Endothelial cell of umbilical vein (primary cell): ENCODE data around the gene IQSEC3. TPM values are rescaled to one million over a fixed set of nuclear protein-coding genes. Genes with fewer than 3 reads are reported as not detected.

Experiments used
- BruUV-seq: library from RNA; stranded (reverse); fragments of 400-500 nt; replicated peaks from 2 replicates; lab custom pipeline; 2021; lab: Mats Ljungman, UMichigan
- CTCF ChIA-PET: fragments of 300-600, 350-600 bp; sonication (Branson Sonifier 250); formaldehyde crosslinking; loops from one replicate; lab custom pipeline; 2021; ENCODE audit warnings: antibody characterized with exemption, inconsistent platforms; lab: Charles Lee
- POLR2A ChIA-PET: fragments of 300-600, 350-600 bp; sonication (Branson Sonifier 250); formaldehyde crosslinking; loops from one replicate; lab custom pipeline; 2021; ENCODE audit warnings: antibody characterized with exemption, inconsistent platforms; lab: Charles Lee
- DNase-seq: peaks from one replicate; pipeline ENCODE4 v3.0.0-alpha.2; 2011; ENCODE audit warnings: low read depth, low spot score
- FAIRE-seq: peaks from 2 replicates; lab custom pipeline; 2011; peaks lifted over from hg19 to GRCh38; lab: Jason Lieb, UNC
- H2AFZ ChIP-seq: 2 replicates; pipeline ENCODE4 v1.6.0; 2012; ENCODE audit warnings: low read depth, low read length, control low read depth, inconsistent platforms
- H3K27ac ChIP-seq: 2 replicates; pipeline ENCODE4 v1.5.1; 2011; ENCODE audit warnings: low read depth, mild to moderate bottlenecking, control low read depth, low read length, moderate library complexity; ENCODE audit not compliant: insufficient read depth
- H3K27me3 ChIP-seq, 2 experiments: 2 replicates each; pipeline versions ENCODE4 v1.6.0 to v1.6.1; 2011; ENCODE audit warnings: low read length in 2 of 2, mixed read lengths in 1 of 2; ENCODE audit not compliant: control insufficient read depth in 2 of 2, insufficient read depth in 2 of 2
- H3K36me3 ChIP-seq, 2 experiments: 2 replicates in 1 of 2; 3 replicates in 1 of 2; pipeline ENCODE4 v1.5.1; 2011; ENCODE audit warnings: low read length in 2 of 2, mild to moderate bottlenecking in 1 of 2, moderate library complexity in 1 of 2; ENCODE audit not compliant: control insufficient read depth in 2 of 2, insufficient read depth in 2 of 2; ENCODE audit errors: extremely low read depth in 1 of 2
- H3K4me1 ChIP-seq: 3 replicates; pipeline ENCODE4 v1.5.1; 2011; ENCODE audit warnings: mild to moderate bottlenecking, low read length; ENCODE audit not compliant: control insufficient read depth, insufficient read depth; ENCODE audit errors: extremely low read depth
- H3K4me2 ChIP-seq: 2 replicates; pipeline ENCODE4 v1.6.1; 2011; ENCODE audit warnings: low read length, control low read depth, mixed read lengths; ENCODE audit not compliant: insufficient read depth
- H3K4me3 ChIP-seq, 3 experiments: fragments of 200-600 bp in 1 of 3; sonication (generic), shearing (Covaris generic) in 1 of 3; replicated peaks in 1 of 3; 2 replicates each; pipeline ENCODE4 v1.5.1; 2011 to 2016; ENCODE audit warnings: control low read depth in 3 of 3, low read length in 3 of 3, mild to moderate bottlenecking in 2 of 3, inconsistent platforms in 1 of 3, low read depth in 1 of 3, moderate library complexity in 1 of 3; ENCODE audit not compliant: insufficient read depth in 1 of 3
- H3K79me2 ChIP-seq: 2 replicates; pipeline ENCODE4 v1.6.0; 2012; ENCODE audit warnings: low read length, inconsistent platforms; ENCODE audit not compliant: control insufficient read depth, insufficient read depth
- H3K9ac ChIP-seq: replicated peaks from 2 replicates; pipeline ENCODE3; 2011; ENCODE audit warnings: low read length, control low read depth; ENCODE audit not compliant: insufficient read depth; ENCODE audit errors: extremely low read depth
- H3K9me1 ChIP-seq: replicated peaks from 3 replicates; pipeline ENCODE4 v1.6.0; 2011; ENCODE audit warnings: mild to moderate bottlenecking, low read length; ENCODE audit not compliant: control insufficient read depth, insufficient read depth; ENCODE audit errors: extremely low read depth
- H3K9me3 ChIP-seq: replicated peaks from 2 replicates; pipeline ENCODE4 v1.5.1; 2012; ENCODE audit warnings: low read length, inconsistent platforms; ENCODE audit not compliant: control insufficient read depth, insufficient read depth
- H4K20me1 ChIP-seq: replicated peaks from 2 replicates; pipeline ENCODE3; 2011; ENCODE audit warnings: mild to moderate bottlenecking, low read length; ENCODE audit not compliant: control insufficient read depth, insufficient read depth; ENCODE audit errors: extremely low read depth
- EZH2 ChIP-seq: IDR thresholded peaks from 2 replicates; pipeline ENCODE4 v1.6.1; 2012; ENCODE audit warnings: borderline replicate concordance, low read depth, mild to moderate bottlenecking, moderate library complexity, low read length, inconsistent platforms; ENCODE audit not compliant: severe bottlenecking
- FOS ChIP-seq: IDR thresholded peaks from 2 replicates; pipeline ENCODE4 v1.6.1; 2011; ENCODE audit warnings: mild to moderate bottlenecking, low read length, moderate library complexity, borderline replicate concordance; ENCODE audit not compliant: insufficient read depth
- GATA2 ChIP-seq: IDR thresholded peaks from 2 replicates; pipeline ENCODE4 v1.7.0; 2011; ENCODE audit warnings: low read depth, mild to moderate bottlenecking, moderate library complexity, mixed read lengths, low read length; ENCODE audit not compliant: insufficient read length, insufficient read depth
- JUN ChIP-seq: IDR thresholded peaks from 2 replicates; pipeline ENCODE4 v1.6.1; 2011; ENCODE audit warnings: borderline replicate concordance, low read depth; ENCODE audit not compliant: insufficient read length, insufficient read depth
- MYC ChIP-seq: IDR thresholded peaks from one replicate; pipeline ENCODE4 v1.6.1; 2011; ENCODE audit warnings: mild to moderate bottlenecking, low read depth, low read length
- POLR2A ChIP-seq: IDR thresholded peaks from 2 replicates; pipeline ENCODE4 v1.6.1; 2012; ENCODE audit warnings: low read depth, mild to moderate bottlenecking, control low read depth, low read length
- POLR2AphosphoS5 ChIP-seq: IDR thresholded peaks from 2 replicates; pipeline ENCODE4 v1.6.1; 2012; ENCODE audit warnings: low read depth, mild to moderate bottlenecking, control low read depth, low read length, moderate library complexity; ENCODE audit not compliant: insufficient read depth
- dilution Hi-C: fragments of 300-500 bp; cut with MboI; formaldehyde crosslinking; loops from one replicate; pipeline ENCODE4 v1.15.0; 2019; ENCODE audit warnings: low sequenced_read_pairs; ENCODE audit not compliant: extremely low pct_ligation_motif_present
- intact Hi-C: fragments of 100-400 bp; cut with micrococcal nuclease; formaldehyde crosslinking; loops from one replicate; pipeline ENCODE4 v1.10.0; 2022
- polyA plus RNA-seq, 4 experiments: library from polyadenylated mRNA; depleted of rRNA in 3 of 4; stranded (reverse) in 3 of 4; unstranded in 1 of 4; fragments of >200 nt; gene quantifications; 2 replicates each; pipeline versions ENCODE4 v1.2.1 to v1.2.3, GENCODE V29; 2011 to 2012; ENCODE audit warnings: missing spikeins in 1 of 4
- total RNA-seq: library from RNA; stranded (reverse); gene quantifications from 2 replicates; pipeline ENCODE4 v1.2.3, GENCODE V29; 2021
- TF ChIP-seq, protein P1 (sequence below): IDR thresholded peaks from 2 replicates; pipeline ENCODE4 v1.6.1; 2011; ENCODE audit not compliant: insufficient read depth, insufficient read length
- TF ChIP-seq, protein P2 (sequence below), 2 donors: IDR thresholded peaks; 1 replicate in 1 of 2; 2 replicates in 1 of 2; pipeline ENCODE4 v1.5.1; 2011; ENCODE audit warnings: low read length in 2 of 2, mild to moderate bottlenecking in 2 of 2, moderate library complexity in 2 of 2, control low read depth in 1 of 2, inconsistent platforms in 1 of 2, low read depth in 1 of 2; ENCODE audit not compliant: insufficient read depth in 1 of 2; ENCODE audit errors: extremely low read depth in 1 of 2

Gene IQSEC3
- total and polyA plus RNA-seq, 2 donors (not counting 3 experiments of a cell fraction or from before 2014, with no cell fraction given), result not detected

DNA sequence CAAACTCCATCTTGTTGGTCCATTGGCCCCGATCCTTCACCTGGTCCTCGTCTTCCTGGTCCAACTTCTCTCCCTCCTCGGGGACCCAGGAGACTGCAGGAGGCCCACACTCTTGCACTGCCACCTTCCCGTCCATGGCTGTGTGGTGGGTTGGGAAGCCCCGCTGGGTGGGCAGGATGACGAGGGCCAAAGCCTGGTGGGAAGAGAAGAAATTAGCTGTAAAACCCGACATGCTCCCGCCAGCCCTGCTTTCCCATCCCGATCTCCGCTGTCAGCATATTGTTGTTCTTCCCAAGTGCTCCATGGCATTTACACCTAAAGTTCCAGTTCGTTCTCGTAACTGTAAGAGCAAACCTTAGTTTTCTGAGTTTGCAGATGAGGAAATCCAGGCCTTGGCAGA, 143.3 kb downstream of the IQSEC3 start:
- FAIRE-seq (no peak), DNase-seq (no peak)
- ChIA-PET CTCF (interaction anchor here (0.9 kb wide), 1 partner anchor 21 kb away, joined by 3 read pairs; no protein-coding TSS in a partner anchor), POLR2A (no interaction called here)
- TF ChIP-seq POLR2A, result no peak
- no peak overlapping the region for H2AFZ ChIP-seq
- H3K4me3 ChIP-seq, result no peak overlapping the region
- no TSS peak for BruUV-seq
- H3K27ac ChIP-seq, result no peak overlapping the region
- no peak overlapping the region for H3K9ac ChIP-seq
- no peaks in the 10 kb centered on the region for H3K9me3 ChIP-seq
- H3K9me1 ChIP-seq, result no peaks in the 10 kb centered on the region
- intact Hi-C loops, result no loop called here
- no peaks in the 10 kb centered on the region for H3K36me3 ChIP-seq
- H3K27me3 ChIP-seq, result peaks cover 0 to 3% of the 10 kb centered on the region in 2 experiments
- no peaks in the 10 kb centered on the region for H3K79me2 ChIP-seq
- no peak overlapping the region for H3K4me2 ChIP-seq
- no peaks in the 10 kb centered on the region for H3K4me1 ChIP-seq
- H4K20me1 ChIP-seq, result no peaks in the 10 kb centered on the region
- dilution Hi-C loops, result no loop called here

DNA sequence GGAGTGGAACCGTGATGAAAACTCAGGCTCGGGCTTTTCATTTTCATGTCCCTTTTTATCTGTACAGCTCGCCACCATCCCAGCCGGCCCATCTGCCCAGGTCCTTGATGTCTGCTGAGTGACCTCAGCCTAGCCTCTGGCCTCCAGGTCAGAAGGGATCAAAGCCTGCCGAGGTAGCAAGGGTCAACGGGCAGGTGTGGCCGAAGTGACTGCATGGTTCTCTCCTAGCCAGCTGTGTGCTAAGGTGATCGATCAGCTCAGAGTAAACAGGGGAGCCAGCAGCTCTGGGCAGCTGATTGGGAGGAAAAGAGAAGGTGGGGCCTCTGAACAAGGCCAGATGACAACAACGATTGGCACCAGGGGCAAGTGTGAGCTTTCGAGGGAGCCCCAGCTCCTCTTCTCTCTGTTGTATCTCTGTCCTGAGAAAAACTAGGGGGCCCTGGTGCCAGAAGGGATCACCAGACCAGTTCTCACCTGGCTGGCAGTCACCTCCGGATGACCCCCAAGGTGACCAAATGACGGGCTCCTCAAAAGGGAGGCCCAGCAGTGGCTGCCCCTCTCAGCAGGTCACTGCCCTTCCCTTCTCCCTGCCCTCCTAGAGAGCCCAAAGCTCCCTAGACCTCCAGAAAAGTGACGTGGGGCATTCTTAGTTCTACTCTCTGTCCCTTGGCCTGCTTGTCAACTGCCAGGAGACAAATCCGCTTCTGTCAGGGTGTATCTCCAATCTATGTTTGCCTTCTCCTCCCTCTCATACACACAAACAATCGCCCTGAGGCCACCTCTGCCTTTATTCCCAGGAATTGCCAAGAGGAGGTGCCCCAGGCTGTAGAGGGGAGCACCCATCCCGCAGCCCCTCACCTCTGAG, 143.9 kb downstream of the IQSEC3 start:
- Histone ChIP-seq H3K4me1 (no peaks in the 10 kb centered on the region), H3K27me3 (no peaks in the 10 kb centered on the region), H2AFZ (no peak overlapping the region), H4K20me1 (no peaks in the 10 kb centered on the region), H3K79me2 (no peaks in the 10 kb centered on the region), H3K9ac (no peak overlapping the region), H3K4me2 (no peak overlapping the region), H3K4me3 (no peak overlapping the region), H3K36me3 (no peaks in the 10 kb centered on the region), H3K9me1 (no peaks in the 10 kb centered on the region), H3K9me3 (no peaks in the 10 kb centered on the region), H3K27ac (no peak overlapping the region)
- FAIRE-seq (no peak), DNase-seq (no peak)
- no TSS peak for BruUV-seq
- dilution Hi-C loops, result no loop called here
- ChIA-PET CTCF (interaction anchor here (0.9 kb wide), 1 partner anchor 22 kb away, joined by 3 read pairs; no protein-coding TSS in a partner anchor), POLR2A (no interaction called here)
- TF ChIP-seq FOS (no peak), POLR2A (no peak), GATA2 (no peak), EZH2 (no peak), POLR2AphosphoS5 (no peak), MYC (no peak), JUN (no peak)
- TF ChIP-seq, protein P1, sequence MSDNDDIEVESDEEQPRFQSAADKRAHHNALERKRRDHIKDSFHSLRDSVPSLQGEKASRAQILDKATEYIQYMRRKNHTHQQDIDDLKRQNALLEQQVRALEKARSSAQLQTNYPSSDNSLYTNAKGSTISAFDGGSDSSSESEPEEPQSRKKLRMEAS, result no peak
- TF ChIP-seq, protein P2, sequence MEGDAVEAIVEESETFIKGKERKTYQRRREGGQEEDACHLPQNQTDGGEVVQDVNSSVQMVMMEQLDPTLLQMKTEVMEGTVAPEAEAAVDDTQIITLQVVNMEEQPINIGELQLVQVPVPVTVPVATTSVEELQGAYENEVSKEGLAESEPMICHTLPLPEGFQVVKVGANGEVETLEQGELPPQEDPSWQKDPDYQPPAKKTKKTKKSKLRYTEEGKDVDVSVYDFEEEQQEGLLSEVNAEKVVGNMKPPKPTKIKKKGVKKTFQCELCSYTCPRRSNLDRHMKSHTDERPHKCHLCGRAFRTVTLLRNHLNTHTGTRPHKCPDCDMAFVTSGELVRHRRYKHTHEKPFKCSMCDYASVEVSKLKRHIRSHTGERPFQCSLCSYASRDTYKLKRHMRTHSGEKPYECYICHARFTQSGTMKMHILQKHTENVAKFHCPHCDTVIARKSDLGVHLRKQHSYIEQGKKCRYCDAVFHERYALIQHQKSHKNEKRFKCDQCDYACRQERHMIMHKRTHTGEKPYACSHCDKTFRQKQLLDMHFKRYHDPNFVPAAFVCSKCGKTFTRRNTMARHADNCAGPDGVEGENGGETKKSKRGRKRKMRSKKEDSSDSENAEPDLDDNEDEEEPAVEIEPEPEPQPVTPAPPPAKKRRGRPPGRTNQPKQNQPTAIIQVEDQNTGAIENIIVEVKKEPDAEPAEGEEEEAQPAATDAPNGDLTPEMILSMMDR (IDR thresholded peaks at IDR 0.05; ENCODE audit: extremely low read depth in 1 of 2, insufficient read depth in 1 of 2, low read depth in 1 of 2, low read length in 2 of 2), result no peak
- intact Hi-C loops, result no loop called here
